ENCODE results near the gene SNRK.

- no peak for TF ChIP-seq CTCF (IDR thresholded peaks at IDR 0.05 in 2 of 3, conservative IDR thresholded peaks at IDR 0.05 in 1 of 3; ENCODE audit: insufficient read depth in 2 of 3, low read depth in 1 of 3, low read length in 3 of 3)
- TF ChIP-seq STAT5B (CRISPR knock-in tag; IDR thresholded peaks at IDR 0.05), result no peak
- TF ChIP-seq, protein P1, sequence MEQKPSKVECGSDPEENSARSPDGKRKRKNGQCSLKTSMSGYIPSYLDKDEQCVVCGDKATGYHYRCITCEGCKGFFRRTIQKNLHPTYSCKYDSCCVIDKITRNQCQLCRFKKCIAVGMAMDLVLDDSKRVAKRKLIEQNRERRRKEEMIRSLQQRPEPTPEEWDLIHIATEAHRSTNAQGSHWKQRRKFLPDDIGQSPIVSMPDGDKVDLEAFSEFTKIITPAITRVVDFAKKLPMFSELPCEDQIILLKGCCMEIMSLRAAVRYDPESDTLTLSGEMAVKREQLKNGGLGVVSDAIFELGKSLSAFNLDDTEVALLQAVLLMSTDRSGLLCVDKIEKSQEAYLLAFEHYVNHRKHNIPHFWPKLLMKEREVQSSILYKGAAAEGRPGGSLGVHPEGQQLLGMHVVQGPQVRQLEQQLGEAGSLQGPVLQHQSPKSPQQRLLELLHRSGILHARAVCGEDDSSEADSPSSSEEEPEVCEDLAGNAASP (IDR thresholded peaks at IDR 0.05), result no peak
- TF ChIP-seq EP300 (IDR thresholded peaks at IDR 0.05; ENCODE audit: low read length), result no peak
- TF ChIP-seq HDGF (IDR thresholded peaks at IDR 0.05), result no peak
- TF ChIP-seq MYBL2 (IDR thresholded peaks at IDR 0.05; ENCODE audit: low read depth), result no peak
- TF ChIP-seq MYBL2 (CRISPR knock-in tag; IDR thresholded peaks at IDR 0.05; ENCODE audit: borderline replicate concordance), result no peak
- TF ChIP-seq MAFK (IDR thresholded peaks at IDR 0.05; ENCODE audit: low read length), result no peak
Measured at GRCh38 chr3:43248185-43248583, 38.2 kb upstream of the SNRK start.

All from K562 (cell line).